Measurements from ENCODE around the gene HMG20A.

HMG20A gene

GRCh38 chr15:77503240-77503639, 82.6 kb downstream of the HMG20A start:
- DNase-seq, result no peak

- no peak for DNase-seq
These were observed 83.1 kb downstream of the HMG20A start for GRCh38 chr15:77503764-77504163.

GRCh38 chr15:77504306-77504705, 83.6 kb downstream of the HMG20A start:
- peak; percentile 84 for DNase-seq

- DNase-seq, result no peak
These were observed 84.2 kb downstream of the HMG20A start for GRCh38 chr15:77504871-77505270.

- no peak for DNase-seq
These were observed 84.9 kb downstream of the HMG20A start for GRCh38 chr15:77505556-77505955.

- DNase-seq, result peak; percentile 85
These were observed 85.8 kb downstream of the HMG20A start for GRCh38 chr15:77506311-77507142.

- DNase-seq, result peak; percentile 6
These were observed 86.6 kb downstream of the HMG20A start for GRCh38 chr15:77507143-77507897.

- no peak for DNase-seq
These were observed 87.2 kb downstream of the HMG20A start for GRCh38 chr15:77507911-77508310.

- peak; percentile 5 for DNase-seq
These were observed 88.0 kb downstream of the HMG20A start for GRCh38 chr15:77508541-77509243.

- no peak for DNase-seq
These were observed 89.7 kb downstream of the HMG20A start for GRCh38 chr15:77510066-77511057.

- no peak for DNase-seq
These were observed 91.2 kb downstream of the HMG20A start for GRCh38 chr15:77511869-77512268.

GRCh38 chr15:77513226-77513625, 92.5 kb downstream of the HMG20A start:
- no peak for DNase-seq

- DNase-seq, result no peak
These were observed 94.1 kb downstream of the HMG20A start for GRCh38 chr15:77514641-77515402.

GRCh38 chr15:77515613-77516012, 94.9 kb downstream of the HMG20A start:
- DNase-seq, result no peak

- DNase-seq, result no peak
These were observed 95.4 kb downstream of the HMG20A start for GRCh38 chr15:77516076-77516475.

GRCh38 chr15:77516786-77517185, 96.1 kb downstream of the HMG20A start:
- DNase-seq, result no peak

GRCh38 chr15:77517579-77517978, 96.9 kb downstream of the HMG20A start:
- no peak for DNase-seq

- DNase-seq, result no peak
These were observed 97.8 kb downstream of the HMG20A start for GRCh38 chr15:77518458-77518857.

GRCh38 chr15:77519540-77519939, 98.9 kb downstream of the HMG20A start:
- DNase-seq, result no peak

- no peak for DNase-seq
These were observed 100.5 kb downstream of the HMG20A start for GRCh38 chr15:77521206-77521605.

GRCh38 chr15:77525400-77525811, 104.7 kb downstream of the HMG20A start:
- DNase-seq, result no peak
